ENCODE data around the gene CCL5. TPM values are rescaled to one million over a fixed set of nuclear protein-coding genes. Genes with fewer than 3 reads are reported as not detected.

Gene CCL5
- polyA plus RNA-seq, 4 donors, result 1.3 to 2.1 (median 1.4) TPM

Other genes starting within 250 kb of the CCL5 start
- 10 to 100 TPM; 12.0 to 16.8 (median 15.3) TPM for gene RASL10B, start 148.7 kb downstream of the CCL5 start, polyA plus RNA-seq (ENCODE audit: insufficient read length in 4 of 4)
- under 1 TPM in 2 of 4 donors, not detected in 2; 0.13 TPM for gene GAS2L2, start 127.1 kb downstream of the CCL5 start, polyA plus RNA-seq (ENCODE audit: insufficient read length in 4 of 4)
- under 1 TPM in 2 of 4 donors, not detected in 2; 0.20 to 0.21 TPM for gene C17orf50, start 119.5 kb downstream of the CCL5 start, polyA plus RNA-seq (ENCODE audit: insufficient read length in 4 of 4)
- gene MMP28, start 84.7 kb downstream of the CCL5 start, polyA plus RNA-seq (ENCODE audit: insufficient read length in 4 of 4), result 1 to 10 TPM; 1.6 to 2.6 (median 2.0) TPM
- gene TAF15, start 70.9 kb downstream of the CCL5 start, polyA plus RNA-seq (ENCODE audit: insufficient read length in 4 of 4), result 100 to 1,000 TPM; 182 to 290 (median 223) TPM
- gene HEATR9, start 11.5 kb downstream of the CCL5 start, polyA plus RNA-seq (ENCODE audit: insufficient read length in 4 of 4), result under 1 TPM in 2 of 4 donors, not detected in 2; 0.10 to 0.16 TPM
- gene RDM1, start 50.4 kb upstream of the CCL5 start, polyA plus RNA-seq (ENCODE audit: insufficient read length in 4 of 4), result 1 to 10 TPM; 2.2 to 4.3 (median 2.5) TPM
- gene LYZL6, start 63.4 kb upstream of the CCL5 start, polyA plus RNA-seq (ENCODE audit: insufficient read length in 4 of 4), result not detected
- under 1 TPM; 0.14 to 0.57 (median 0.27) TPM for gene CCL16, start 101.1 kb upstream of the CCL5 start, polyA plus RNA-seq (ENCODE audit: insufficient read length in 4 of 4)
- gene CCL14, start 106.4 kb upstream of the CCL5 start, polyA plus RNA-seq (ENCODE audit: insufficient read length in 4 of 4), result 10 to 100 TPM; 14.6 to 23.0 (median 18.3) TPM
- 1 to 10 TPM; 5.9 to 8.2 (median 6.6) TPM for gene CCL15, start 121.2 kb upstream of the CCL5 start, polyA plus RNA-seq (ENCODE audit: insufficient read length in 4 of 4)
- under 1 TPM in 1 of 4 donors, not detected in 3; 0.30 TPM for gene CCL23, start 137.6 kb upstream of the CCL5 start, polyA plus RNA-seq (ENCODE audit: insufficient read length in 4 of 4)
- not detected for gene CCL18, start 183.9 kb upstream of the CCL5 start, polyA plus RNA-seq (ENCODE audit: insufficient read length in 4 of 4)
- gene CCL3, start 209.8 kb upstream of the CCL5 start, polyA plus RNA-seq (ENCODE audit: insufficient read length in 4 of 4), result 1 to 10 TPM in 3 of 4 donors, not detected in 1; 1.2 to 6.7 (median 2.0) TPM
- gene CCL4, start 223.5 kb upstream of the CCL5 start, polyA plus RNA-seq (ENCODE audit: insufficient read length in 4 of 4), result 1 to 10 TPM in 1 of 4 donors, under 1 TPM in 3; 0.24 to 4.9 (median 0.57) TPM